Anterior cingulate cortex (tissue), 58 donors: ENCODE measurements around the gene CLDN19.

Experiments
- DNase-seq, 58 donors: peaks; one replicate each; lab custom pipeline; 2025; lab: John Stamatoyannopoulos, UW

The CLDN19 gene, protein sequence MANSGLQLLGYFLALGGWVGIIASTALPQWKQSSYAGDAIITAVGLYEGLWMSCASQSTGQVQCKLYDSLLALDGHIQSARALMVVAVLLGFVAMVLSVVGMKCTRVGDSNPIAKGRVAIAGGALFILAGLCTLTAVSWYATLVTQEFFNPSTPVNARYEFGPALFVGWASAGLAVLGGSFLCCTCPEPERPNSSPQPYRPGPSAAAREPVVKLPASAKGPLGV

DNA sequence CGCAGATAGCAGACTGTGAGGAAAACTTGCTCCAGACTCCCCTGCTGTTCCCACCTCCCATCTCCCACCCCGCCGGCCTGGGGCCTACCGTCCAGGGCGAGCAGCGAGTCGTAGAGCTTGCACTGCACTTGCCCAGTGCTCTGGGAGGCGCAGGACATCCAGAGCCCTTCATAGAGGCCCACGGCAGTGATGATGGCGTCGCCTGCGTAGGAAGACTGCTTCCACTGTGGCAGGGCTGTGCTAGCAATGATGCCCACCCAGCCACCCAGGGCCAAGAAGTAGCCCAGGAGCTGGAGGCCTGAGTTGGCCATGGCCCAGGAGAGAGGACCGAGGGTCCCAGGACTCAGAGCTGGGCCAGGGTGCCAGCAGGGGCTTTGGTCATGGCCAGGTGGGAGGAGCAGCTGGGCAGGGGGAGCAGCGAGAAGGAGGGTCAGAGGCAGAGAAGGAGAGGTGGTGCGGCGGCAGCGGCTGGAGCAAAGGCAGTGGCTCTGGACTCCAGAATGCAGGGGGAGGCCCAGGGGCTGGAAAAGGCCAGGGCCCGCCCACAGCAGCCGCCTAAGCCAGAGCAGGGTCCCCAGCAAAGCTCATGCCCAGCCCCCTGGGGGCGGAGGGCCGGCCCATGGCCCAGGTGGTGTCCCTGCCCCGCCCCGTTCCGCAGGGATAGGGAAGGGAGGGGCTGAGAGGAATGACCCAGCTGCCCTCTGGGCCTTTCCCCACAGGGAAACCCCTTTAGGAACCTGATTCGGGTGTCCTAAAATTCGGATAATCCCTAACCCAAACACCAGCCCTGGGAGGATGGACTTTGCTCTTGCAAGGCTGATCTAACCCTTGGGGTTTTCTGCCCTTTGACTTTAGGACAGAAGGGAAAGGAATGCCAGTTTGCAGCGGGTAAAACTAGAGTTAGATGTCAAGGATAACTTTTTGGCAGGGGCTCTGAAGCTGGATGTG is at the start of gene CLDN19:
Gene CLDN19 (minus strand): TSS at position 484 of the 948 bp plus-strand sequence. CDS start 173 bp downstream, at position 311.
- DNase-seq = no peak

DNA sequence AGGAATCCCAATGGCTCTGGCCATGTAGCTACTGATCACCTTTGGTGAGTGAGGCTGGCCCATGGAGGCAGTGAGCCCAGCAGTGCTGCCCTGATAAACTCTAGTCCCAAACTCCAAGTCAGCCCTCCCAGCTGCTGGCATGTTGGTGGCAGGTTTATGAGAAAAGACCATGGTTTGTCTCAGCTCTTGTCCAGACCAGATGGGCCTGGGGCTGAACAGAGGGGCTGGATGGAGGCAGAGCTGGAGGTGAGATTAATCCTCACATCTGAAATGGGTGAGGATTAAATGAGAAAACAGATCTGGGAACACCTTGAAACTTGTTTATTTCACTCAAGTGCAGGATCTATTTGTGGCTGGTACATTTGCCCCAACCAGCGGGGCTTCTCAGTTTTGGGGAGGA is 48.0 kb upstream of the CLDN19 start:
- DNase-seq = no peak

DNA sequence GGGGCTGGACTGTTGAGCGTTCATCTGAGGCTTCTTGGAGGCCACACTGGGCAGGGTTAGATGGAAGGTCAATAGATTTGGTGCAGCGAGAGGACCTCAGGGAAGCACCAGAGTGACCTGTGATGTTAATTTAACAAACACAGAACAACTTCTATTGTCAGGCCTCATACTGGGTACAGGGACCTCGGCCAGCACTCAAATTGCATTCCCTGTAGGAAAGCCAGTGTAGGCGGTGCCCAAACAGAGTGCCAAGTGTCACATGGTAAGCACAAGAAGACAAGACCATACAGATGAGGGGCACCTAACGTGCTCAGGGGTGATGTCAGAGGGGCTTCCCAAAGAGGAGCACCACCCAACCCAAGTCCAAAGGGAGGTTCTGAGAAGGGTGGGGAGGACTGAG is 46.1 kb upstream of the CLDN19 start:
- DNase-seq = no peak

DNA sequence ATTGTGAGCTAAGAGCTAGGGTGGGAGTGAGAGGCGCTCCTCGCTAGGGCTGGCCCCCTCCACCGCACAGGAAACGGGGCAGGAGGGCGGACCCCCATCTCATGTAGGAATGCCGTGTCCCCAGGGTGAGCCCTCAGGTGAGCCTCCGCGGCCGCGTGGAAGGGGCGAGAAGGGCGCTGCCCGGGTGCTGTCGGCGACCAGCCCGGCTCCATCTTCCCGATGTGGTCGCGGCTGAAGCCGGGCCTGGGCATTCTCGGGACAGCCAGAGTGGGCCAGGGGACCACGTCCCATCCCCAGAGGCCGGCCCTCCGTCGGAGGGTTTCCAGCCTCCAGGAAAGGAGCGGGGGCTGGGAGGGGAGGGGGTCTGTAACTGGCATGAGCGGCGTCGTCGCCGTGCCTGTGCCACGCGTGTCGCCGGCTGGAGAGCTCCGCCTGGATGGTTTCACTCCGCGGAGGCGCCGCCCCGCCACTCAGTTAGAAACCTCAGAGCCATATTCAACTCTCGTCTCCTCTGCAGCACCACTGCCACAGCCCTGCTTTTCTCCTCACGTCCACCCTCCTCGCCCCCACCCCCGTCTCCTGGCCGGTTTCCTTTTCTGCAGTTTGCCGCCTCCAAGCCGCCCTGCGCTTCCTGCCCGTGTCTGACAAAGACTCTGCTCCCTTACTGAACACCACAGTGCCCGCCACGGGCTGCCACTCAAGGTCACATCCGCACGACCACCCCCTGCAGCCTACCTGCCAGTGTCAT is 45.1 kb upstream of the CLDN19 start, which contains the start of gene TMEM269:
Gene TMEM269 (plus strand): TSS at position 46 of the 748 bp plus-strand sequence. CDS start 4,903 bp downstream, outside the sequence.
- peak in 24 of 58 donors; percentile 7 to 75 (median 17) for DNase-seq

DNA sequence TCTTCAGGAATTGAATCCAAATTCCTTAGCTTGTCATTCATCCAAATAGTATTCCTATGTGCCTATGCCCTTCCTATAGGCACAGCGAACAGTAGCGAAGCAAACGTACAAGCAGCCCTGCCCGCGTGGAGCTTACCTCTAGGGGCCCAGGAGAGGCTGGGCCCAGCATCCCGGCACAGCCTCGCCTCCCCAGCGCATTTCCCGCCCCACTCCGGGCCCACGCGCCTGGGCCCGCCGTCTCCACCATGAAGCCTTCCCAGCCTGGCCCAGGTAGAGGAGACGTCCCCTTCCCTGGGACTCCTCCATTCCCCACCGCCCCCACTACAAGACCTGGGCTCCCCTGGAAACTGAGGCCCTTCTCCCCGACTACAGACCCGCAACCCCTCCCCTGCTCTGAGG is 44.5 kb upstream of the CLDN19 start:
- DNase-seq = no peak

DNA sequence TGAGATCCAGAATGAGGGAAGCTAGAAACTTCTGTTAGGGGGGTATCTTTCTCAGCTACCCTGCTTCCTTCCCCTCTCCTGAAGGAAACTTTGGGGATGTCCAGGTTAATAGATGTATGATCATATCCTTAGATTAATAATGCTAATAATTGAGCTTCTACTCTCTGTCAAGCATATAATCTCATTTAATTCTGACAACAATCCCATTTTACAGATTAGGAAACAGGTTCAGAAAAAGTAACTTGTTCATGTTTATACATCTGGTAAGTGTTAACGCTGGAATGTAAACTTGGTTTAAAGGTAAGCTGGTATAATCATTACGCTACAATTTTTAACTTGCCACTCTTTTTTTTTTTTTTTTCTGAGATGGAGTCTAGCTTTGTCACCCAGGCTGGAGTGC is 43.1 kb upstream of the CLDN19 start:
- no peak for DNase-seq

DNA sequence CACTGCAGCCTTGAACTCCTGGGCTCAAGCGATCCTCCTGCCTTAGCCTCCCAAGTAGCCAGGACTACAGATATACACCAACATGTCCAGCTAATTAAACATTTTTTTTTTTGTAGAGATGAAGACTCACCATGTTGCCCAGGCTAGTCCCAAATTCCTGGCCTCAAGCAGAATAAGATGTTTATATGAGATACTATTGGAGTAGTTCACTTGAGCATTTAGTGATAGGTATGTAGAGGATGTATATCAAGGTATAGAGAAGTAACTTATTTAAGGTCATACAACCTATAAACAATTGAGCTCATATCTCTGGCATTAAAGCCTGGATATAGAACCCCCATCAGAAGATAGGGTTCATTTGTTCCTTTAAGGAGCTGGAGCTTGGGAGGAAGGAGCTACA is 40.1 kb upstream of the CLDN19 start:
- DNase-seq = no peak

DNA sequence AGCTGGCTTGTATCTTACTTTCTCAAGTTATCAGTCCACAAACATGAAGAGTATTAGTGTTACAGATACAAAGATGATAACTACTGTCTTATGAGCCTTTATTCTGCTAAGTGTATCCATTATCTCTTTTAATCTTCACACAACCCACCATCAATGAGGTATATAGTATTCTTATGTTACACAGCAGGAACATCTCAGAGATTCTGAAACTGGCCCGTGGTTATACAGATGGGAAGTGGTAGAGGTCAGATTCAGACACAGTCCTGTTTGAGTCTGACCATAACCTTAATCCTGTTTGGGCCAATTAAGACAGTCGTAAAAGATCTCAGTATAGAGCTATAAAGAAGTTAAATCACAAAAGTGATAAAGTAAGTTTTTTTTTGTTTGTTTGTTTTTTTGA is 39.7 kb upstream of the CLDN19 start:
- no peak for DNase-seq

DNA sequence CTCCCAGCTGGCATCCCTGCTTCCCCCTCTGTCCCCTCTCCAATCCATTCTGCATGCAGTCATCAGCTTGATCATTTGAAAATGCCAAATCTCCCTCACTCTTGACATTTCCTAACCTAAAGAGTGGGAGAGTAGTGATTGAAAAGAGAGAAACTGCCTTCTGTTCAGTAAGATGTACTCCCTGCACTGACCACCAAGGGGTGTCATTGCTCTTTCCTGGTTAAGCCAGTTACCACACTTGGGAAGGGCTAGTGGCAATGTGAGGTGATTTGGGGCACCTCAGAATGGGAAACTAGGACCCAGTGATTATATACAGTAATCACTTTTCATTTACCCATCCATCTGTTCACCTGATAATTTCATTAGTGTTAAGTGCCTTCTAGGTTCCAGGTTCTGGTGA is 37.8 kb upstream of the CLDN19 start:
- DNase-seq = peak in 10 of 58 donors; percentile 3 to 48 (median 26)

DNA sequence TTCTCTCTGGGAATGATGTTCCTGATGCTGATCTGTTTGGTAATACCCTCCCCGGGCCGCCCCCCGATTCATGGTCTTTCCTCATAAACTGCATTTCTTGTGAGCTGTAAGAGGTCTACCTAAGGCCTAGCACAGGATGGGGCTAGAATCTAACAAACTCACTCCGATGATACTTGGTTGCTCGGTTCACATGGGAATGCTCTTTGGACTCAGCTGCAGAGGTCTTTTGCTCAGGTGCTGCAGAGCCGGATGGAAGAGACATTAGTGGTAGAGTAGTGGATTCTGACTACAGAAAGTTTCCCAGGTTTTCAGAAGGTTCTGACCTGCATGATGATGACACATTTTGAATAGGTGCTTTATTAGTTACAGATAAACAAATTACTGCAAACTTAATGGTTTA is 36.5 kb upstream of the CLDN19 start:
- no peak for DNase-seq

DNA sequence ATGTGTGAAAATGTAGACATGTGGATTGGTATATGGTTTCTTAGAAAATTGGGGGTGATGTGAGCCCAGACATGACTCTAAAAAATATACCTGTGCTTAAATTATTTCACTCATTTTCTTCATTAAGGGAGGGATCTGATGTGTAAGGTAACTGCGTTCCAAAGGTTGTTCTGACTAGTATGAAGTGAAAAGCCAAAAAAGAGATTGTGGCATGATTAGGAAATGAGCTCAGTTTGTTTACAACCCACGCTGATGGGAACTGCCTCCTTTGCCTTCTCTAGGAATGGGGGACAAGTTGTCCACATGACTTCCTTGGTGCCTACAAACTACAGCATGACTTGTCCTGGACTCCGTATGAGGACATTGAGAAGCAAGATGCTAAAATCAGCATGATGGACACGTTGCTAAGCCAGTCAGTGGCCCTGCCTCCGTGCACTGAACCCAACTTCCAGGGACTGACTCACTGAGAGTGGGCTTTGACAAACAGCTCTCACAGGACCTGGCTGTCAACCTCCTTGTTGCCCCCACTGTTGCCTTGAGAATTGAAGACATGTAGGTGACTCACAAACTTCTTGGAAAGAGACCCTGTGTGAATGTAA is 35.0 kb upstream of the CLDN19 start:
- DNase-seq = peak in 1 of 58 donors; percentile 6

DNA sequence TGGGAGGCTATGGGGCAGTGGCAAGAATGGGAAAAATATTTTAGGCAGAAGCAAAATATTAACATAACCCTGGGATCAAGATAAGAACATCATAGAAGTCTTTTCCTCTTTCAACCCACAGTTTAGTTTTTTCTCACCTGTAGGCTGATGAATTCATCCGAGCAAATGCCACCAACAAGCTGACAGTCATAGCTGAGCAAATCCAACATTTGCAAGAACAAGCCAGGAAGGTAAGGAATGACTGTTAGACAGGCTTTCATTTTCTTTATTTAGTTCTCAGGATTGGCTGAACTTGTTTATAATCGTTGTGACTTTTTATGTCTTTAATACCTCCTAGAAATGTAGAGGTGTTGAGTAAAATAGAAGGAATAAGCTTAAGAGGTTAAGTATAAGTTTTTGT is 33.4 kb upstream of the CLDN19 start:
- DNase-seq = no peak

DNA sequence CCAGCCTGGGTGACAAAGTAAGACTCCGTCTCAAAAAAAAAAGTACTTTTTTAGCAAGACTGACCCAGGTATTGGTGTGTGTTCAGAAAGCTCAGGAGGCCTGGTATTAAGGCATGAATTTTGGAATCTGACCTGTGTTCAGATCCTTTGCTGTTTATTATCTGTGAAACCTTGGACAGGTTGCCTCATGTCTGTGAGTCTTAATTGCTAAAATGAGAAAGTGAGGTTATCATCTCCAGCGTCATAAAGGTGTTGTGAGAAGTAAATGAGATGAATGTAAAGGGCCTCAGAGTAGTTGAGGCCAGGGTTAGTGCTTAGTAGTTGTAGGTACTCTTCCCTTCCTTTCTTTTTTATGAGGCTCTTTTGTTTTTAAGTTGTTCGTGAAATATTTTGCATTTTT is 29.8 kb upstream of the CLDN19 start:
- DNase-seq = no peak

DNA sequence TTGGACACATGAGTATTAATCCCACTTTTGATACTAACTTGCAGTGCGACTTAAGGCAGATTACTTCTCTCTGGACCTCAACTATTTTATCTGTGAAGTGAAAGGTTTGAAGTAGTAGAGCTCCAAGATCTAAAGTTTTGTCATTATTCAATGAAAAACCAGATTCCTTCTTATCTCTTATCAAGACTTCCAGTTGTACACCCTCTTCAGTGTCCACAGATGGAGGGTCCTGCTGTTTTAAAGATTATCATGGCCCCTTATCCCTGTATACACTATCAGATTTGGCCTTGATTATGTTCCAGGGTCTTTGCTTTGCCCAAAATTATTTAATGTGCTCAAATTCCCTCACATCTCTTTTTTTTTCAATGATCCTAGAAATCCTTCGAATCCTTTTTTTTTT is 28.1 kb upstream of the CLDN19 start:
- no peak for DNase-seq

DNA sequence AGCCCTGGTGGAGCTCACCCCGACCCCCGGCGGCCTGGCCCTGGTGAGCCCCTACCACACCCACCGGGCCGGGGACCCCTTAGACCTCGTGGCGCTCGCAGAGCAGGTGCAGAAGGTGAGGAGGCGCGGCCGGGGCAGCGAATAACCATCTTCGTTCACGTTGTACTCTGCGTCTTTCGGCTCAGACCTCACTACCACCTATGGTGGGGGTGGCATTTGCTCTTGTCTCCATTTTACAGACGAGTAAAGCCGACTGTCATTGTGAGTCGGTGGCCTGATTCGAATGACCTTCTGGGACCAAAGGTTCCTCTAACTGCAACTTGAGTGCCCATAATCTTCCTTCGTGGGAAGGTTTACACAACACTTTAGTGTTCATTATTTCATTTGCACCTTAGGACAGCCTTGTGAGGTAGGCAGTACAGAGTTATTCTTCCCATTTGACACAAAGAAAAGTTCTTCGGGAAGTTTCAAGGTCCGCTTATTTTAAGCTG is 27.5 kb upstream of the CLDN19 start:
- peak in 3 of 58 donors; percentile 50 to 63 (median 53) for DNase-seq

DNA sequence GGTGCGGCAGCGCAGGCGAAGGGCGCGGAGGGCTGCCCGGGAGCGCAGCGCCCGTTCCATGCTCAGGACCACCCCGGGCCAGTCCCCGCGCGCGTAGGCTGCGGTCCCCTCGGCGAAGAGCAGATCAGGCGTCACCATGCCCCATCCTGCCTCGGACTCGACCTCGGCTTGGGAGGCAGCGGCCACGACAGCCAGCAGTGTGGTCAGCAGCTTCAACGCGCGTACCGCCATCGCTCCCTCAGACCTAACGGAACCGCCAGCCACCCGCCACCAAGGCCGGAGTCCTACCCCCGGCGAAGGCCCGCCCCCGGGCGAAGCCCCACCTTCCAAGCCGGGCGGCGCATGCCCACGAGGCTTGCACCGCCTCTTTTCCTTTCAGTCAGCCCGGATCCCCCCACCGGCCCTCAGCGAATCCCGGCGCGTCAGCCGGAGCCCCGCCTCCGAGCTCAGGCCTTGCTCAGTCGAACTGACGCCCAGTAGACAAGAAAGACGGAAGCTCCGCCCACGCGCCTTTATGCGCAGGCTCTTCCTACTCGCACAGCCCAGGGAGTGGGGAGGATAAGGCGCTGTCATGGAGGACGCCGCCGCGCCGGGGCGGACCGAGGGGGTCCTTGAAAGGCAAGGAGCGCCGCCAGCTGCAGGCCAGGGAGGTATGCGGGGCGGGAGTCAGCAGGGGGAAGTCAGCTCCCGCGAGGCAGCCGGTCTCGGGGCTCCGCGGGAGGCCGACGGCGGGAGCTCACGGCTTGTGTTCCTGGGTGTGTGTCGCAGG is 26.9 kb upstream of the CLDN19 start, which contains the start of the genes C1orf50 and P3H1:
Gene C1orf50 (plus strand): TSS at position 509 of the 769 bp plus-strand sequence. CDS start 63 bp downstream, at position 572.
Gene P3H1 (minus strand): TSS at position 288 of the 769 bp plus-strand sequence. CDS start 57 bp downstream, at position 231.
- peak; percentile 89 to 100 (median 99) for DNase-seq

DNA sequence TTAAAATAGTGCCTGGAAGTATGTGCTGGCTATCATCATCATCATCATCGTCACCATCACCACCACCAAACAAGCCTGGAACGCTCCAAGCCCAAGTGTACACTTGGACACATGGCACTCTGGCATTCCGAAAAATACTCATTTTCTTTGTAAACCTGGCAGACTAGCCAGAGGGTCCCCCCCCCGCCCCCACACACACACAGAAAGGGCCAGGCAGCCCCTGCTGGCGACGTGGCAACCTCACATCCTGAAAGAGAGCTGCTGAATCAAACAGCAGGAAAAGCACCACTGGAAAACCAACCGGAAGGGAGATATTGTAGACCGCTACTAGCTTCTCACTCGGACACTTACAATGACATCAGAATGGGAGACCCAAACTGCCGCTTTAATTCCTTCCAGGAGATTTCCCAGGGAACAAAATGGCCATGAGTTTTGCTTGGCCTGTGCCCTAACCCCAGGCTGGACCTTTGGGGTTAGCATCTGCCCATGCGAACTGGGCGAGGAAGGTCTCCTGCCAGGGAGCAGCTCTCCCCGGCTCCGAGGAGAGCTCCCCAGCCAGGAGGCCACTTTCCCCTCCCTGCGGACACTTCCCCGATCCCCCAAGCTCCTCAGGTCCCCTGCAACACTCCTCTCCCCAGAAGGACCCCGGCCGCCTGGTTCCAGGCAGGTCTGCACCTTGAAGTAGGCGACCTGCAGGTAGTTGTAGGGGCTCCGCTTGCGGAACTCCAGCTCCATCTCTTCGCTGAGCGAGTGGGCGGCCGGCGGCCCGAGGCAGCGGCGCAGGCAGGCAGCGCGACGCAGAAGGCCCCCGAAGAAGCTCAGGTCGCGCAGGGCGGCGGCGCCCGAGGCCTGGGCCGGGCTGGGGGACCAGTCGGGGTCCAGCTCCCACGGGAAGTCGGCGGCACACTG is 26.1 kb upstream of the CLDN19 start:
- peak in 26 of 58 donors; percentile 8 to 72 (median 49) for DNase-seq

DNA sequence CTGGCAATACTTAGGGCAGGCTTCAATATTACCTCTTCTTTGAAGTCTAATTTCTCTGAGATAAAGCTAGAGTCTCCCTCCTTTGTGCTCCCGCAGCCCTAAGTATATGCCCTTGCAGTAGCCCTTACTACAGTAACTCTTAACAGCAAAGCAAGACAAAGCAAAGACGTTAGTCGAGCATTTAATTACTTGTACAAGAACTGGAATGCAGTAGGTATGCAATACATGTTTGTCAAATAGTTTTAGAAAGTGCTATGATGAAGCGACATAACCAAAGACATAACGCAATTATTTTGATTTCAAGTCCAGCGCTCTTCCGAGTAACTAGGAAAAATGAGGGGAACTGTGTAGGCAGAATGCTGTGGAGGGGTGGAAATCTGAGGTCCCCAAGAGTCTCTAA is 25.2 kb upstream of the CLDN19 start:
- DNase-seq = no peak
